Prostate gland (tissue), 2 donors: Measurements from ENCODE around the gene NEMF.

Experiments used
- CTCF ChIP-seq, 4 experiments: fragments of 200-600 bp in 2 of 4; fragments of 450-650 bp in 2 of 4; sonication (generic) in 2 of 4; IDR thresholded peaks; 1 replicate in 3 of 4; 2 replicates in 1 of 4; pipeline ENCODE4 v1.5.1; 2016 to 2019; ENCODE audit warnings: antibody characterized with exemption in 4 of 4, mild to moderate bottlenecking in 2 of 4, moderate library complexity in 2 of 4
- POLR2A ChIP-seq: fragments of 450-650 bp; IDR thresholded peaks from one replicate; pipeline ENCODE4 v1.6.1; 2016; ENCODE audit warnings: antibody characterized with exemption, mild to moderate bottlenecking

GRCh38 chr14:49888293-49888692, 35.7 kb upstream of the NEMF start:
- TF ChIP-seq CTCF (IDR thresholded peaks at IDR 0.05) (no peak), POLR2A (no peak)
